Gastrocnemius medialis (tissue), 4 donors: ENCODE results near the gene IQCK. TPM values are rescaled to one million over a fixed set of nuclear protein-coding genes. Genes with fewer than 3 reads are reported as not detected.

Source experiments
- ATAC-seq, 2 donors: fragments of 150-250 bp; one replicate each; pipeline ENCODE4 v1.9.1; 2016
- DNase-seq, 2 donors: peaks; one replicate each; pipeline ENCODE4 v3.0.0-alpha.2; 2019
- H3K27ac ChIP-seq, 4 donors: fragments of 200-600 bp; sonication (generic); 1 replicate in 1 of 4; 2 replicates in 3 of 4; pipeline ENCODE4 v1.5.1; 2016 to 2018; ENCODE audit warnings: mild to moderate bottlenecking in 2 of 4, moderate library complexity in 1 of 4
- H3K27me3 ChIP-seq, 3 donors: fragments of 200-600 bp; sonication (generic) in 2 of 3; 1 replicate in 1 of 3; 2 replicates in 2 of 3; pipeline versions ENCODE4 v1.5.1 to v1.6.0; 2016 to 2019; ENCODE audit warnings: mild to moderate bottlenecking in 1 of 3, moderate library complexity in 1 of 3
- H3K36me3 ChIP-seq, 2 donors: fragments of 200-600 bp; sonication (generic) in 1 of 2; one replicate each; pipeline ENCODE4 v1.5.1; 2017 to 2018
- H3K4me1 ChIP-seq, 2 donors: fragments of 200-600 bp; sonication (generic) in 1 of 2; one replicate each; pipeline ENCODE4 v1.5.1; 2016 to 2017; ENCODE audit warnings: mild to moderate bottlenecking in 2 of 2
- H3K4me3 ChIP-seq, 4 donors: fragments of 200-600 bp; sonication (generic) in 3 of 4; 1 replicate in 1 of 4; 2 replicates in 3 of 4; pipeline ENCODE4 v1.5.1; 2016 to 2019; ENCODE audit warnings: mild to moderate bottlenecking in 2 of 4
- H3K9me3 ChIP-seq, 3 donors: fragments of 200-600 bp; sonication (generic) in 2 of 3; 1 replicate in 1 of 3; 2 replicates in 2 of 3; pipeline ENCODE4 v1.5.1; 2016 to 2019
- CTCF ChIP-seq, 5 experiments: fragments of 450-650 bp in 3 of 5; fragments of 200-600 bp in 2 of 5; sonication (generic) in 2 of 5; IDR thresholded peaks in 4 of 5; conservative IDR thresholded peaks in 1 of 5; 1 replicate in 4 of 5; 2 replicates in 1 of 5; pipeline ENCODE4 v1.5.1; 2016 to 2019; ENCODE audit warnings: antibody characterized with exemption in 5 of 5, mild to moderate bottlenecking in 3 of 5, moderate library complexity in 3 of 5
- POLR2A ChIP-seq, 2 donors: fragments of 450-650 bp; IDR thresholded peaks; one replicate each; pipeline ENCODE4 v1.6.1; 2017; ENCODE audit warnings: antibody characterized with exemption in 2 of 2, mild to moderate bottlenecking in 2 of 2, moderate library complexity in 2 of 2
- in situ Hi-C, 4 donors: fragments of 200-750 bp; cut with MboI; loops; one replicate each; pipeline versions ENCODE4 v1.15.0 to v1.8.0; 2017; ENCODE audit warnings: low sequenced_read_pairs in 4 of 4
- intact Hi-C: fragments of 100-400 bp; cut with DNase I; formaldehyde crosslinking; loops from one replicate; pipeline ENCODE4 v1.15.1; 2023; ENCODE audit warnings: low total_unique reads
- total RNA-seq, 4 donors: library from RNA; depleted of rRNA; stranded (reverse); fragments of >200 nt; gene quantifications; one replicate each; pipeline versions ENCODE4 v1.1.0 to v1.2.3, GENCODE V29; 2016

The IQCK gene
- total RNA-seq, 4 donors from 2014 or later, result 8.3 to 17.3 (median 9.4) TPM

- no peak for TF ChIP-seq POLR2A (IDR thresholded peaks at IDR 0.05)
- no peak for TF ChIP-seq CTCF (IDR thresholded peaks at IDR 0.05 in 4 of 5, conservative IDR thresholded peaks at IDR 0.05 in 1 of 5)
- H3K4me1 ChIP-seq, result peaks cover 36 to 51% of the 10 kb centered on the region in 2 donors
- no peaks in the 10 kb centered on the region for H3K36me3 ChIP-seq
- intact Hi-C loops (no loop called here), in situ Hi-C loops (no loop called here)
- no peak overlapping the region for H3K4me3 ChIP-seq
- DNase-seq, result no peak
- H3K27ac ChIP-seq, result peak overlapping the region; percentile 87 to 98 (median 95)
- no peak for ATAC-seq
- H3K9me3 ChIP-seq, result no peaks in the 10 kb centered on the region
- H3K27me3 ChIP-seq, result no peaks in the 10 kb centered on the region
Measured at GRCh38 chr16:19837984-19838707, 120.1 kb downstream of the IQCK start.

GRCh38 chr16:19840524-19841110, 122.5 kb downstream of the IQCK start:
- no peaks in the 10 kb centered on the region for H3K27me3 ChIP-seq
- ATAC-seq (peak; percentile 78 to 87), DNase-seq (peak; percentile 92 to 93)
- peaks cover 36 to 63% of the 10 kb centered on the region in 2 donors for H3K4me1 ChIP-seq
- intact Hi-C loops (loop anchor here (1.0 kb wide), 1 partner anchor 9 kb away; no protein-coding TSS in a partner anchor), in situ Hi-C loops (no loop called here)
- H3K9me3 ChIP-seq, result no peaks in the 10 kb centered on the region
- H3K4me3 ChIP-seq, result peak overlapping the region in 2 of 4 donors; percentile 20 to 30
- H3K27ac ChIP-seq, result peak overlapping the region; percentile 87 to 98 (median 95)
- TF ChIP-seq CTCF (IDR thresholded peaks at IDR 0.05 in 4 of 5, conservative IDR thresholded peaks at IDR 0.05 in 1 of 5) (no peak), POLR2A (IDR thresholded peaks at IDR 0.05) (peak in 1 of 2 donors; percentile 82)
- H3K36me3 ChIP-seq, result no peaks in the 10 kb centered on the region

- TF ChIP-seq POLR2A (IDR thresholded peaks at IDR 0.05) (no peak), CTCF (IDR thresholded peaks at IDR 0.05 in 4 of 5, conservative IDR thresholded peaks at IDR 0.05 in 1 of 5) (no peak)
- peak; percentile 65 to 69 for ATAC-seq
- peak; percentile 53 for DNase-seq
Measured at GRCh38 chr16:19841184-19841583, 123.1 kb downstream of the IQCK start.

GRCh38 chr16:19842426-19843157, 124.5 kb downstream of the IQCK start:
- intact Hi-C loops, result no loop called here

More at GRCh38 chr16:19841184-19841583, 123.1 kb downstream of the IQCK start:
- in situ Hi-C loops (no loop called here), intact Hi-C loops (loop anchor here (1.0 kb wide), 1 partner anchor 10 kb away; no protein-coding TSS in a partner anchor)
- Histone ChIP-seq H3K9me3 (no peaks in the 10 kb centered on the region), H3K27me3 (no peaks in the 10 kb centered on the region), H3K4me1 (peaks cover 34 to 59% of the 10 kb centered on the region in 2 donors), H3K27ac (peak overlapping the region; percentile 87 to 98 (median 95)), H3K4me3 (peak overlapping the region in 2 of 4 donors; percentile 20 to 30), H3K36me3 (no peaks in the 10 kb centered on the region)

More at GRCh38 chr16:19842426-19843157, 124.5 kb downstream of the IQCK start:
- no peak for TF ChIP-seq CTCF (IDR thresholded peaks at IDR 0.05 in 4 of 5, conservative IDR thresholded peaks at IDR 0.05 in 1 of 5)
- no peak for TF ChIP-seq POLR2A (IDR thresholded peaks at IDR 0.05)
- peak overlapping the region; percentile 87 to 98 (median 95) for H3K27ac ChIP-seq
- H3K27me3 ChIP-seq, result no peaks in the 10 kb centered on the region
- ATAC-seq (no peak), DNase-seq (no peak)
- H3K4me1 ChIP-seq, result peaks cover 26 to 52% of the 10 kb centered on the region in 2 donors
- H3K9me3 ChIP-seq, result no peaks in the 10 kb centered on the region
- in situ Hi-C loops, result no loop called here
- H3K36me3 ChIP-seq, result no peaks in the 10 kb centered on the region
- H3K4me3 ChIP-seq, result no peak overlapping the region
